Erythroblast (primary cell): ENCODE measurements around the gene TP53AIP1.

Source experiments
- GATA1 ChIP-seq: IDR thresholded peaks from 2 replicates; pipeline ENCODE4 v1.6.1; 2011; ENCODE audit warnings: low read depth, mild to moderate bottlenecking, control low read depth, low read length, moderate library complexity
- POLR2A ChIP-seq: IDR thresholded peaks from 2 replicates; pipeline ENCODE4 v1.6.1; 2011; ENCODE audit warnings: mild to moderate bottlenecking, low read length

DNA sequence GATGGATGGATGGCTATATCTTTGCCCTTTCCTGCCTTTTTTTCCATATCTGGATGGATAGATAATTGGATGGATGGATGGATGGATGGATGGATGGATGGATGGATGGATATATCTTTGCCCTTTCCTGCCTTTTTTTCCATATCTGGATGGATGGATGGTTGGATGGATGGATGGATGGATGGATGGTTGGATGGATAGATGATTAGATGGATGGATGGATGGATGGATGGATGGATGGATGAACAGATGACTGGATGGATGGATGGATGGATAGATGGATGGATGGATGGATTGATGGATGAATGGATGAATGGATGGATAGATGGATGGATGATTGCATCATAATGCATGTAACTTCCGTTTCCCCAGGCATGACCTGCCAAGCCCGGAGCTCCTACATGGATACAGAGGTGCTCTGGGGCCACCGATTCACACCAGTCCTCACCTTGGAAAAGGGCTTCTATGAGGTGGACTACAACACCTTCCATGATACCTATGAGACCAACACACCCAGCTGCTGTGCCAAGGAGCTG, 26.6 kb downstream of the TP53AIP1 start:
- TF ChIP-seq POLR2A (no peak), GATA1 (no peak)
